GM12891 (cell line): ENCODE measurements around the gene TBL1XR1.

Source experiments
- POLR2A ChIP-seq: IDR thresholded peaks from 2 replicates; pipeline ENCODE4 v1.6.1; 2011; ENCODE audit warnings: low read depth, low read length, control low read depth
- POLR2AphosphoS5 ChIP-seq: IDR thresholded peaks from 2 replicates; pipeline ENCODE4 v1.6.1; 2011; ENCODE audit warnings: low read depth, low read length, control low read depth
- POU2F2 ChIP-seq: IDR thresholded peaks from 2 replicates; pipeline ENCODE4 v1.6.1; 2011; ENCODE audit warnings: low read depth, mild to moderate bottlenecking, control low read depth, low read length, moderate library complexity
- TAF1 ChIP-seq: IDR thresholded peaks from 2 replicates; pipeline ENCODE4 v1.6.1; 2011; ENCODE audit warnings: low read depth, low read length, control low read depth

DNA sequence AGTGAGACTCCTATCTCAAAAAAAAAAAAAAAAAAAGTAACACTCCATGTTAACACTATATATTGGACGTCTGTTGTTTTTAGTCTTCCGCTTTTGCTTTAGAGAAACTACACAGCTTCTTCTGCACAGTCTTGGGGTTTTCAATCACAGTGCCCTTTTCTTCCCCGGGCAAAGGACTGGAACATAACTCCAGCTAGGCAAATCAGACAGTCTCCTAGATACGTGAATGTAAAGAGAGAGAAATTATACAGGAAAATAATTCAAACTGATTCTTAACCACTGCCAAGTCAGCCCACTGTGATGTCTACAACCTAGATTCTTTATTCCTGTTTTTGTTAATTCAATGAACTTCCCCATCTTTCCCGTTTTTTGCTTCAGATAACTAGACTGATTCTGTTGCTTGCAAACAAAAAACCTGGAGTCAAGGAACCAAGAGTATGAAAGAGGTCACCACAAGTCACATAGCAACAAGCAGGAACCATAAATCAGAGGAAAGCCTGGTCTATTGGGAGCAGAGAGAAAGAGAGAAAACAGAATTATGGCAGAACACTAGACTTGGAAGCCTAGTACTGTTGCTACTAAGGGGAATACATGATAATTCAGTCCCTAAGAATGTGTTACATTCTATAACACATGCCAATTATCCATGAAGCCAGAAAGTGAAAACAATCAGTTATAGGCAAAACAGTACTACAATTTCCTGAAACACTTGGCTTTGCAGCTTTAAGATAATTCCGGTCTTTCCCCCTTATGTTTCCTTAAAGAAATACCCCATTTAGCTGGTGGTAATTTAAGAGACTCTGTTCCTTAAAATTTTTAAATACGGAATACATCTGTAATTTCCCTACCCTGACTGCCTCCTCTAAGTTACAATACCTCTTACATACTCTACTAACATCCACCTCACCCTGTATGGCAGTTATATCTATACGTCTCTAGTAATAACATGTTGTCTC is 63.1 kb downstream of the TBL1XR1 start:
- no peak for TF ChIP-seq TAF1
- TF ChIP-seq POLR2AphosphoS5: no peak
- TF ChIP-seq POLR2A: no peak
- TF ChIP-seq POU2F2: no peak
